Measurements from ENCODE around the gene PHYHD1. TPM values are rescaled to one million over a fixed set of nuclear protein-coding genes. Genes with fewer than 3 reads are reported as not detected.

The PHYHD1 gene
- total and polyA plus RNA-seq, 2 of the 13 experiments (the other 11 are each of a cell fraction or from before 2014, with no cell fraction given), result 10.6 to 25.3 TPM

DNA sequence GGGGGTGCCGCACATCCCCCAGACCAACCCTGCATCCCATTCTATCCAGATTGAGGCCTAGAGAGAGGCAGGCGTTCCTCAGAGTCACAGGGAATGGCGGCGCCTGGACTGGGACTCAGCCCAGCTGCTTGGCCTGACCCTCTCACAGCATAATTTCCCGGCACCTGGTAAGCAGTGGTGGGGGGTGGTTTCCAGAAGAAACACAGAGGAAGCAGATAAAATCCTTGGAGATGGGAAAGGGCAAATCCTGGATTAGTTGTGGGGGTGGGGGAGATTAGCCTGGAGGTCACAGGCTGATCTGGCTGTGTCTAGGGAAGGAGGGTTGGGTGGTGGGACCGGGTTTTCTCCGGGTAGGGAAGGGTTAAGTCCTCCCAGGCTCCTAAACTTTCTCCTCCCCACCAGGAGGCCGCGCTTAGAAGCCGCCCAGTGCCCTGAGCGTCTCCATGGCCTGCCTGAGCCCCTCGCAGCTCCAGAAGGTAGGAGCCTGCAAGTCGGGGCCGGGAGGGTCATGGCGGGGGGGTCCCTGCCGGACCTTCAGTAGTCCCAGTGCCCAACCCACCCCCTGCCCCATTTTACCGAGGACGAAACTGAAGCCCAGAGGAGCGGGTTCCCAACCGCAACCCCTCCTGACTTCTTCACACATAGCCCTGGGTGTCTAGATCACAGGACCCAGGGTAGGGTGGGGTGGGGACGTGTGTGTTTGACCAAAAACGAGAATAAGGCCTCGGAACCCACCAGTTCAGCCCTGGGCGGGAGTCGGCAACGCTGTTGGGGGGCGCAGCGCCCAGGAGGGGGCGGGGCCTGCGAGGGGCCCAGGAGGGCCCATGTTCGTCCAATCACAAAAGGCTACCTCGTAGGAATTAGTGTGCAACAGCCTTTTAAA lies 1.3 kb downstream of the PHYHD1 start (continued):
- TF ChIP-seq, protein P1, sequence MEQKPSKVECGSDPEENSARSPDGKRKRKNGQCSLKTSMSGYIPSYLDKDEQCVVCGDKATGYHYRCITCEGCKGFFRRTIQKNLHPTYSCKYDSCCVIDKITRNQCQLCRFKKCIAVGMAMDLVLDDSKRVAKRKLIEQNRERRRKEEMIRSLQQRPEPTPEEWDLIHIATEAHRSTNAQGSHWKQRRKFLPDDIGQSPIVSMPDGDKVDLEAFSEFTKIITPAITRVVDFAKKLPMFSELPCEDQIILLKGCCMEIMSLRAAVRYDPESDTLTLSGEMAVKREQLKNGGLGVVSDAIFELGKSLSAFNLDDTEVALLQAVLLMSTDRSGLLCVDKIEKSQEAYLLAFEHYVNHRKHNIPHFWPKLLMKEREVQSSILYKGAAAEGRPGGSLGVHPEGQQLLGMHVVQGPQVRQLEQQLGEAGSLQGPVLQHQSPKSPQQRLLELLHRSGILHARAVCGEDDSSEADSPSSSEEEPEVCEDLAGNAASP (CRISPR knock-in tag; IDR thresholded peaks at IDR 0.05; ENCODE audit: borderline replicate concordance), result no peak
- no peak for TF ChIP-seq ZNF766 (CRISPR knock-in tag; IDR thresholded peaks at IDR 0.05; ENCODE audit: borderline replicate concordance)
- TF ChIP-seq, protein P2, sequence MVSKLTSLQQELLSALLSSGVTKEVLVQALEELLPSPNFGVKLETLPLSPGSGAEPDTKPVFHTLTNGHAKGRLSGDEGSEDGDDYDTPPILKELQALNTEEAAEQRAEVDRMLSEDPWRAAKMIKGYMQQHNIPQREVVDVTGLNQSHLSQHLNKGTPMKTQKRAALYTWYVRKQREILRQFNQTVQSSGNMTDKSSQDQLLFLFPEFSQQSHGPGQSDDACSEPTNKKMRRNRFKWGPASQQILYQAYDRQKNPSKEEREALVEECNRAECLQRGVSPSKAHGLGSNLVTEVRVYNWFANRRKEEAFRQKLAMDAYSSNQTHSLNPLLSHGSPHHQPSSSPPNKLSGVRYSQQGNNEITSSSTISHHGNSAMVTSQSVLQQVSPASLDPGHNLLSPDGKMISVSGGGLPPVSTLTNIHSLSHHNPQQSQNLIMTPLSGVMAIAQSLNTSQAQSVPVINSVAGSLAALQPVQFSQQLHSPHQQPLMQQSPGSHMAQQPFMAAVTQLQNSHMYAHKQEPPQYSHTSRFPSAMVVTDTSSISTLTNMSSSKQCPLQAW (CRISPR knock-in tag; IDR thresholded peaks at IDR 0.05), result peak; percentile 9; the same call in 1 of the 2 replicates
- TF ChIP-seq, protein P3, sequence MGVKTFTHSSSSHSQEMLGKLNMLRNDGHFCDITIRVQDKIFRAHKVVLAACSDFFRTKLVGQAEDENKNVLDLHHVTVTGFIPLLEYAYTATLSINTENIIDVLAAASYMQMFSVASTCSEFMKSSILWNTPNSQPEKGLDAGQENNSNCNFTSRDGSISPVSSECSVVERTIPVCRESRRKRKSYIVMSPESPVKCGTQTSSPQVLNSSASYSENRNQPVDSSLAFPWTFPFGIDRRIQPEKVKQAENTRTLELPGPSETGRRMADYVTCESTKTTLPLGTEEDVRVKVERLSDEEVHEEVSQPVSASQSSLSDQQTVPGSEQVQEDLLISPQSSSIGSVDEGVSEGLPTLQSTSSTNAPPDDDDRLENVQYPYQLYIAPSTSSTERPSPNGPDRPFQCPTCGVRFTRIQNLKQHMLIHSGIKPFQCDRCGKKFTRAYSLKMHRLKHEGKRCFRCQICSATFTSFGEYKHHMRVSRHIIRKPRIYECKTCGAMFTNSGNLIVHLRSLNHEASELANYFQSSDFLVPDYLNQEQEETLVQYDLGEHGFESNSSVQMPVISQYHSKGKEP (CRISPR knock-in tag; IDR thresholded peaks at IDR 0.05), result no peak
- TF ChIP-seq FOXM1 (CRISPR knock-in tag; IDR thresholded peaks at IDR 0.05), result no peak
- TF ChIP-seq THAP11 (CRISPR knock-in tag; IDR thresholded peaks at IDR 0.05), result 0 out of 2 replicates have a peak, but pooled peaks have one; percentile 24
- TF ChIP-seq, protein P4, sequence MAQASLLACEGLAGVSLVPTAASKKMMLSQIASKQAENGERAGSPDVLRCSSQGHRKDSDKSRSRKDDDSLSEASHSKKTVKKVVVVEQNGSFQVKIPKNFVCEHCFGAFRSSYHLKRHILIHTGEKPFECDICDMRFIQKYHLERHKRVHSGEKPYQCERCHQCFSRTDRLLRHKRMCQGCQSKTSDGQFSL (CRISPR knock-in tag; IDR thresholded peaks at IDR 0.05), result no peak
- TF ChIP-seq, protein P5, sequence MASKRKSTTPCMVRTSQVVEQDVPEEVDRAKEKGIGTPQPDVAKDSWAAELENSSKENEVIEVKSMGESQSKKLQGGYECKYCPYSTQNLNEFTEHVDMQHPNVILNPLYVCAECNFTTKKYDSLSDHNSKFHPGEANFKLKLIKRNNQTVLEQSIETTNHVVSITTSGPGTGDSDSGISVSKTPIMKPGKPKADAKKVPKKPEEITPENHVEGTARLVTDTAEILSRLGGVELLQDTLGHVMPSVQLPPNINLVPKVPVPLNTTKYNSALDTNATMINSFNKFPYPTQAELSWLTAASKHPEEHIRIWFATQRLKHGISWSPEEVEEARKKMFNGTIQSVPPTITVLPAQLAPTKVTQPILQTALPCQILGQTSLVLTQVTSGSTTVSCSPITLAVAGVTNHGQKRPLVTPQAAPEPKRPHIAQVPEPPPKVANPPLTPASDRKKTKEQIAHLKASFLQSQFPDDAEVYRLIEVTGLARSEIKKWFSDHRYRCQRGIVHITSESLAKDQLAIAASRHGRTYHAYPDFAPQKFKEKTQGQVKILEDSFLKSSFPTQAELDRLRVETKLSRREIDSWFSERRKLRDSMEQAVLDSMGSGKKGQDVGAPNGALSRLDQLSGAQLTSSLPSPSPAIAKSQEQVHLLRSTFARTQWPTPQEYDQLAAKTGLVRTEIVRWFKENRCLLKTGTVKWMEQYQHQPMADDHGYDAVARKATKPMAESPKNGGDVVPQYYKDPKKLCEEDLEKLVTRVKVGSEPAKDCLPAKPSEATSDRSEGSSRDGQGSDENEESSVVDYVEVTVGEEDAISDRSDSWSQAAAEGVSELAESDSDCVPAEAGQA (IDR thresholded peaks at IDR 0.05; ENCODE audit: low read depth), result 0 out of 2 replicates have a peak, but pooled peaks have one; percentile 32
- TF ChIP-seq, protein P5 (CRISPR knock-in tag; IDR thresholded peaks at IDR 0.05; ENCODE audit: borderline replicate concordance), result no peak
- TF ChIP-seq ZBTB8A (CRISPR knock-in tag; IDR thresholded peaks at IDR 0.05; ENCODE audit: borderline replicate concordance, low read depth), result peak; percentile 100
- TF ChIP-seq MTA1 (CRISPR knock-in tag; IDR thresholded peaks at IDR 0.05; ENCODE audit: borderline replicate concordance), result 0 out of 2 replicates have a peak, but pooled peaks have one; percentile 24
- 0 out of 2 replicates have a peak, but pooled peaks have one; percentile 33 for TF ChIP-seq ZNF816 (CRISPR knock-in tag; IDR thresholded peaks at IDR 0.05; ENCODE audit: borderline replicate concordance)
- 0 out of 2 replicates have a peak, but pooled peaks have one; percentile 27 for TF ChIP-seq ZNF335 (CRISPR knock-in tag; IDR thresholded peaks at IDR 0.05)
